Kidney (tissue), 14 donors: ENCODE data around the gene SP140L. TPM values are rescaled to one million over a fixed set of nuclear protein-coding genes. Genes with fewer than 3 reads are reported as not detected.

Experiments used
- DNase-seq, 5 donors: peaks; one replicate each; pipeline ENCODE4 v3.0.0-alpha.2; 2013 to 2020
- FAIRE-seq: peaks from 2 replicates; lab custom pipeline; 2012; peaks lifted over from hg19 to GRCh38; lab: Jason Lieb, UNC
- H3K27ac ChIP-seq, 2 donors: one replicate each; pipeline ENCODE4 v1.7.0; 2013; ENCODE audit warnings: low read depth in 2 of 2, low read length in 2 of 2, inconsistent platforms in 1 of 2
- H3K27me3 ChIP-seq: one replicate; pipeline ENCODE4 v1.7.1; 2013; ENCODE audit warnings: low read length, inconsistent platforms; ENCODE audit not compliant: control insufficient read depth, insufficient read depth
- H3K36me3 ChIP-seq, 3 donors: one replicate each; pipeline versions ENCODE4 v1.7.0 to v1.7.1; 2013; ENCODE audit warnings: low read length in 3 of 3, control low read depth in 1 of 3, inconsistent platforms in 1 of 3; ENCODE audit not compliant: insufficient read depth in 3 of 3, control insufficient read depth in 2 of 3
- H3K4me1 ChIP-seq, 3 donors: one replicate each; pipeline versions ENCODE4 v1.7.0 to v1.7.1; 2013; ENCODE audit warnings: low read length in 3 of 3, inconsistent platforms in 1 of 3, low read depth in 1 of 3; ENCODE audit not compliant: control insufficient read depth in 2 of 3, insufficient read depth in 2 of 3
- H3K4me3 ChIP-seq, 3 donors: one replicate each; pipeline versions ENCODE4 v1.7.0 to v1.8.1; 2013; ENCODE audit warnings: low read length in 3 of 3, control low read depth in 1 of 3, inconsistent platforms in 1 of 3
- H3K9ac ChIP-seq, 3 donors: one replicate each; pipeline versions ENCODE4 v1.7.0 to v1.7.1; 2013; ENCODE audit warnings: low read length in 3 of 3, control low read depth in 1 of 3, inconsistent platforms in 1 of 3
- H3K9me3 ChIP-seq, 3 donors: one replicate each; pipeline versions ENCODE4 v1.7.0 to v1.7.1; 2013; ENCODE audit warnings: low read length in 3 of 3, control low read depth in 1 of 3, inconsistent platforms in 1 of 3; ENCODE audit not compliant: control insufficient read depth in 2 of 3, insufficient read depth in 1 of 3
- intact Hi-C: fragments of 100-400 bp; cut with DNase I; formaldehyde crosslinking; loops from one replicate; pipeline ENCODE4 v1.11.1; 2022
- polyA plus RNA-seq: library from polyadenylated mRNA; stranded (reverse); fragments of 350-450 nt; fragmentation: Illumina TruSeq; extraction: RNeasy Lipid Tissue Mini Kit (QIAGEN cat#74804); gene quantifications from one replicate; pipeline ENCODE4 v1.2.3, GENCODE V29; 2014; ENCODE audit warnings: low read depth, low replicate concordance; ENCODE audit not compliant: insufficient read depth
- total RNA-seq: library from RNA; stranded (reverse); fragmentation: NEBNext Ultra II Directional; extraction: Animal tissue kit (Norgen Biotek cat#: 25700); gene quantifications from one replicate; pipeline ENCODE4 v1.2.1, GENCODE V29; 2021
- TF ChIP-seq, protein P1 (sequence below): IDR thresholded peaks from 3 replicates; pipeline ENCODE4 v1.5.1; 2012; ENCODE audit warnings: mild to moderate bottlenecking, moderate library complexity, borderline replicate concordance; ENCODE audit not compliant: insufficient read depth; ENCODE audit errors: extremely low read depth
- donor health status: control.
- donor health status: control.
- donor health status: control.
- donor health status: control.
- donor health status: control.
- donor health status: DM: yes; HTN: yes; CAD: no.
- donor health status: Normal renal cell carcinoma (clear cell type).

Gene SP140L
- total and polyA plus RNA-seq, 2 donors from 2014 or later = 4.6 to 23.8 TPM

DNA sequence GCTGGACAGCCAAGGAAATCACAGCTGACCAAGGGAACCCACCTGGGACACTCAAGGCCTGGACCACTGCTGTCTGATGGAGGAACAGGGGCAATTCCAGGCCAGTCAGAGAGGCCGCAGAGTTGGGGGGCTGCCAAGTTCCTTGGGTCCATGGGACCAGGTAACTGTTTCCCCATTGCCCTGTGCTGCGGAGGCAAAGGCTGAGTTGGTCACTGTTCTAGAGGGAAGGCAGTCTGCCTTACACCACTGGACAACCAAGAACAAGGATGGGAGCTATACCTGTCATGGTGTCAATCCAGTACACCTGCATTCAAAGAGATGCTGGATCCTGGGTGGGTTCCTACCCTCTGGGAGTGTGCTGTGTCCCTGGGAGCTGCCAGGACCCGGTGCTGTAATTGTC, 9.6 kb upstream of the SP140L start:
- intact Hi-C loops = no loop called here
- no peaks in the 10 kb centered on the region for H3K27me3 ChIP-seq
- no peaks in the 10 kb centered on the region for H3K9me3 ChIP-seq
- FAIRE-seq (no peak), DNase-seq (no peak)
- H3K9ac ChIP-seq = no peak overlapping the region
- no peaks in the 10 kb centered on the region for H3K36me3 ChIP-seq
- TF ChIP-seq, protein P1, sequence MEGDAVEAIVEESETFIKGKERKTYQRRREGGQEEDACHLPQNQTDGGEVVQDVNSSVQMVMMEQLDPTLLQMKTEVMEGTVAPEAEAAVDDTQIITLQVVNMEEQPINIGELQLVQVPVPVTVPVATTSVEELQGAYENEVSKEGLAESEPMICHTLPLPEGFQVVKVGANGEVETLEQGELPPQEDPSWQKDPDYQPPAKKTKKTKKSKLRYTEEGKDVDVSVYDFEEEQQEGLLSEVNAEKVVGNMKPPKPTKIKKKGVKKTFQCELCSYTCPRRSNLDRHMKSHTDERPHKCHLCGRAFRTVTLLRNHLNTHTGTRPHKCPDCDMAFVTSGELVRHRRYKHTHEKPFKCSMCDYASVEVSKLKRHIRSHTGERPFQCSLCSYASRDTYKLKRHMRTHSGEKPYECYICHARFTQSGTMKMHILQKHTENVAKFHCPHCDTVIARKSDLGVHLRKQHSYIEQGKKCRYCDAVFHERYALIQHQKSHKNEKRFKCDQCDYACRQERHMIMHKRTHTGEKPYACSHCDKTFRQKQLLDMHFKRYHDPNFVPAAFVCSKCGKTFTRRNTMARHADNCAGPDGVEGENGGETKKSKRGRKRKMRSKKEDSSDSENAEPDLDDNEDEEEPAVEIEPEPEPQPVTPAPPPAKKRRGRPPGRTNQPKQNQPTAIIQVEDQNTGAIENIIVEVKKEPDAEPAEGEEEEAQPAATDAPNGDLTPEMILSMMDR = no peak
- no peak overlapping the region for H3K27ac ChIP-seq
- H3K4me1 ChIP-seq = no peaks in the 10 kb centered on the region
- H3K4me3 ChIP-seq = no peak overlapping the region

DNA sequence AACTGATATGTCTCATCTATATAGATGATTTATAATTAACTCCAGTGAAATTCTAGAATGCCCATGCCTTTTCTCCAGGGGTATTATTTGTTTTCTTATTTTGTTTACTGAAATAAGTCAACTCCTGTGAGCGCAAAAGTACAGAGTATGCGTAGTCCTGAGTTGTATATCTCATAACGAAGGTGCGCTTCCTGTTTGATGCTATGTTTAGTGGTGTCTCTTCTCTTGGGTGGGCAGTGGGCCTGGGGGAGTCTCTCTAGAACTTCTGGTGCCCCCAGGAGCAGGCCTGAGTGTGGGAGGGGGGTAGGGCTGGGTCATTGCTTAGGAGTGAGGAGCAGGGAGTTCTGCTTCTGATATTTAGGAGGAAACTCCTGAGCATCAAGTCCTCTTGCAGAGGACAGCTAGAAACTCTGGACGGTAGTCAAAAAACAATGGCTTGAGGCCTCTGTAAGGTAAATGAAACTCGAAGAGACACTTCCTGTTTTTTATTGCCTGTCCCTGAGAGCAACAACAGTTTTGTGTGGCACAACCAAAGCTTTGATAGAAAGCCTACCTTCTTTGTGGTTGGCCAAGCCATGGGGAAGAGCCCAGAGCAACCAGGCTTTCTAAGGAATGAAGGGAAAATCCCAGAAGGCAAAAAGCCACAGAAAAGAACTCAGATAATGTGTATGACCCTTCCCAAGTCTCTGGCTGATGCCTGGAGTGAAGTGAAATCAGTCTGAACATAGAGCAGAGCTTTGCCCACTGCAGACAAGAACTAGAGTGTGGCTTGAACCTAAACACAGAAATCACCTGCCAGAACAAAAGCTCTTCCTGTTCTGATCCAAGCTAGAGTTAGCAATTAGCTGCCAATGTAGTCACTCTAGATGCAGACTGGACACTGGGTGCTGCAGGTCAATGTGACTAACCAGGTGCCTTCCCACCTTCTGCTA, 8.5 kb upstream of the SP140L start:
- H3K27ac ChIP-seq = no peak overlapping the region
- no peaks in the 10 kb centered on the region for H3K36me3 ChIP-seq
- no peak overlapping the region for H3K9ac ChIP-seq
- intact Hi-C loops = no loop called here
- no peak overlapping the region for H3K4me3 ChIP-seq
- DNase-seq (no peak), FAIRE-seq (no peak)
- TF ChIP-seq, protein P1 = no peak
- H3K27me3 ChIP-seq = no peaks in the 10 kb centered on the region
- H3K9me3 ChIP-seq = no peaks in the 10 kb centered on the region
- no peaks in the 10 kb centered on the region for H3K4me1 ChIP-seq

DNA sequence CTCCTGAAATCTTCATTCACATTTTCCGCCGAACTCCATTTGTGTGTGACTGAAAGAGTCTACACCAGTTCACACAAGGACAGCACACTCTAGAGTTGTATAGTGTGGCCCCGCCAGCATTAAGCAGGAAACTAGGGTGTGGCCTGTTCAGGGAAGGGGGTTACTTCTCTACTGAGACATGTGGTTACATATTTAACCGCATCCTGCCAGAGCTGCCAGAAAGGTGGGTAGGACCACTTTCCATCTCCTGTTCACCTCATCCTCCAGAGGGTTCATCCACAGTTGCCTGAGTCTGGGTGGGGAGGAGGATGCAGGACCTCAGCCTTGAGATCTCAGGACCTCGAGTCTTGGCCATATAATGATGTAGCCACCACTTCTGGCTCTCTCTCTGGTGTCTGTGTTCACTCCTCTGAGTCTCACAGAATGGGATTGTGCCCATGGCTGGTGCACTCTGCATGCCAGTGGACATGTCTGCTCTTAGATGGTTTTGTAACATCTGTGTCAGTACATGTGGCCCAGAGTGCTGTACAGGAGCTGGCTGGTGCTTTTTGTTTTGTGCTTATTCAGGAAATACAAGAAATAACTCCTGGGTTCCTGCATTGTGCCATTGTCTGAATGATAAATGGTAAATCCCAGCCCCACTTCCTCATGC, 7.7 kb upstream of the SP140L start:
- no peak overlapping the region for H3K27ac ChIP-seq
- H3K27me3 ChIP-seq = no peaks in the 10 kb centered on the region
- TF ChIP-seq, protein P1 = no peak
- intact Hi-C loops = no loop called here
- DNase-seq (no peak), FAIRE-seq (no peak)
- no peak overlapping the region for H3K9ac ChIP-seq
- H3K36me3 ChIP-seq = no peaks in the 10 kb centered on the region
- H3K4me1 ChIP-seq = no peaks in the 10 kb centered on the region
- no peaks in the 10 kb centered on the region for H3K9me3 ChIP-seq
- H3K4me3 ChIP-seq = no peak overlapping the region
